ENCODE data around the gene CD226. TPM values are rescaled to one million over a fixed set of nuclear protein-coding genes. Genes with fewer than 3 reads are reported as not detected.
"Not testable (repeated sequence)": the region's sequence is repeated elsewhere in the genome, so short reads cannot be mapped to it uniquely, and the experiment has no call there.

The CD226 gene
- total and polyA plus RNA-seq, 3 experiments from 2014 or later, result 39.2 to 158 (median 150) TPM

DNA sequence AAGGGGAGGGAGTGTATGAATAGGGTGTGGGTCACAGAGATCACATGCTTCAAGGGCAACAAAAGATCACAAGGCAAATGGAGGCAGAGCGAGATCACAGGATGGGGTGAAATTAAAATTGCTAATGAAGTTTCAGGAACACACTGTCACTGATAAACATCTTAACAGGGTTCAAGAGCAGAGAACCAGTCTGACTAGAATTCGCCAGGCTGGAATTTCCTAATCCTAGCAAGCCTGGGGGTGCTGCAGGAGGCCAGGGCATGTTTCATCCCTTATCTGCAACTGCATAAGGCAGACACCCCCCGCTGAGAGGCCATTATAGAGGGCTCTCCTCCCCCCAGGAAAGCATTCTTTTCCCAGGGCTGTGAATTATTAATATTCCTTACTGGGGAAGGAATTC is 68.6 kb downstream of the CD226 start:
- DNase-seq; H3K36me3 ChIP-seq (ENCODE audit: insufficient read depth, low read length); H3K4me3 Mint-ChIP-seq; H3K4me3 ChIP-seq (ENCODE audit: low read length); H3K27me3 ChIP-seq (ENCODE audit: insufficient read depth, low read length, poor library complexity, severe bottlenecking); H3K4me1 ChIP-seq (ENCODE audit: insufficient read depth, low read length); CTCF ChIA-PET; H3K27ac ChIP-seq (ENCODE audit: low read depth, low read length); POLR2A ChIA-PET; H3K27me3 Mint-ChIP-seq; H3K9me3 ChIP-seq (ENCODE audit: low read length); H3K9me3 Mint-ChIP-seq: not testable (repeated sequence)
- H3K4me1 Mint-ChIP-seq, result peaks cover 43 to 87% (median 67%) of the 10 kb centered on the region in 3 donors
- H3K36me3 Mint-ChIP-seq, result peaks cover 13 to 24% (median 14%) of the 10 kb centered on the region in 3 donors
- H3K27ac Mint-ChIP-seq, result peak overlapping the region in 3 of 8 donors; percentile 66 to 80 (median 79)

DNA sequence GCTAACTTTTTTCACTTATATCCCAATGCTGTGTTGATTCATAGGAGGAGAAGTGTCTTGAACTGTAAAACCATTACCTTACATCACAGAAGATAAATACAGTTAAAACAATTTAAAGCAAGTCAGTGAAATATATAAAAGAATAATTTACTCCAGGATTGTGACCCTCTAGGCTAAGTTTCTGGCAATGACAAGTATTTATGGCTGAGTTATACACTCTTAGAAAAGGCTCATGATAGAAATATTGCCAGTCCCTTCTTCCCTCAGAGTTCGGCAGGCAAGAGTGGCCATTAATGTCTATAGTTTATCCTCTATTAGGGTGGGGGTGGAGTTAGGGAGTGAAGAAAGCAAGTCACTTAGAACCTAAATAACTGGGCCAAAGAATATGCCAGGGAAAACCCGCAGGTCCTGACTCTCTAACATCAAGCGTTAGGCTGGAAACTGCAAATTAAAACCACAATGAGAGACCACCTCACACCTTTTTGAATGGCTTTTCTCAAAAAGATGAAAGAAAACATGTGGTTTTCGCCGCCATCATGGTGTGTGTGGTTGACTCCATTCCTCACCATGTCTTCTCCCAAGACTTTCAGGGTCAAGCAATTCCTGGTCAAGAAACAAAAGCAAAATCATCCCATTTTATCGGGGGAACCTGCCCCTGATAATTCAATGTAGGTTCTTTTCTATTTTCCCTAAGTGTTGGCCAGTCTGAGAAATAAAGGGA is 69.3 kb downstream of the CD226 start:
- Histone ChIP-seq H3K4me1 (ENCODE audit: insufficient read depth, low read length) (peaks cover 4% of the 10 kb centered on the region), H3K27me3 (ENCODE audit: insufficient read depth, low read length, poor library complexity, severe bottlenecking) (no peaks in the 10 kb centered on the region), H3K36me3 (ENCODE audit: insufficient read depth, low read length) (no peaks in the 10 kb centered on the region), H3K9me3 (ENCODE audit: low read length) (no peaks in the 10 kb centered on the region), H3K27ac (ENCODE audit: low read depth, low read length) (no peak overlapping the region), H3K4me3 (ENCODE audit: low read length) (no peak overlapping the region)
- H3K4me3 Mint-ChIP-seq, result no peak overlapping the region
- peaks cover 14 to 25% (median 15%) of the 10 kb centered on the region in 3 donors for H3K36me3 Mint-ChIP-seq
- peak overlapping the region in 4 of 8 donors; percentile 26 to 83 (median 80) for H3K27ac Mint-ChIP-seq
- H3K4me1 Mint-ChIP-seq, result peaks cover 39 to 84% (median 63%) of the 10 kb centered on the region in 3 donors
- ChIA-PET POLR2A (no interaction called here), CTCF (no interaction called here)
- no peaks in the 10 kb centered on the region for H3K27me3 Mint-ChIP-seq
- DNase-seq, result no peak
- peaks cover 0 to 2% (median 0%) of the 10 kb centered on the region in 5 donors for H3K9me3 Mint-ChIP-seq

DNA sequence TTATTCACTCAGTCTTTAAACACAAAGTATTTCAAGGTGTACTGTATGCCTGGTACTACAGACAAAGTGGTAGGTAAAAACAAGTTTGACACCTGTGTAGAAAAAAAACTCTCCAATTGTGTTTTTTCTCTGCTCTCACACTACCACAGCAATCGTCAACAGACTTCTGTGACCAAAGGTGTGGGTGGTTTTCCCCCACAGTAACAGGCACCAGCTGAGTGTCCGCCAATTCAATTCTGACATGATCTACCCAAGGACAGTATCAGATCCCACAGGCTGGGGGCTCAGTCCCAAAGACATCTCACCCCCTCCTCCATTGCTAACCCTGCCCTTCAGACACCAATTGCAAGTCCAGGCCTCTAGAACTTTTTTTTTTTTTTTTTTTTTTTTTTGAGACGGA is 71.2 kb downstream of the CD226 start:
- no peaks in the 10 kb centered on the region for H3K9me3 ChIP-seq (ENCODE audit: low read length)
- H3K4me3 Mint-ChIP-seq, result peak overlapping the region in 1 of 7 donors; percentile 44

DNA sequence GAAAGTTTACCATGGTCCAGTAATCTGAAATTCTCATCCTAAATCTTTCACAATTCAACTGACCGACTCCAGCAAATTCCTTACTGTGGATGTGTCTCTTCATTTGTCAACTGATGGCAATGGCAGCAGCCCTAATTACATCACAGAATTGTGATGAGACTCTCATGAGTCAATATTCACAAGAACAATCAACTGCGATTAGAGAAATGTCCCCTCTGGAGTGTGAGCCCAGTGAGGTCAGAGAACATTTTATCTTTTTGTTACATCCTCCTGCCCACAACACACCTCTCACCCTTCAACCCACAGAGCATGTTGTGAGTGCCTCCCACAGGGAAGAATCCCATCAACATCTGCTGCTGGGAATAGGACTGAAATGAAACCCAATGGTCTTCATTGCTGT is 73.6 kb downstream of the CD226 start:
- Mint-ChIP-seq H3K9me3 (peaks cover 0 to 2% (median 0%) of the 10 kb centered on the region in 5 donors), H3K36me3 (peaks cover 11 to 51% (median 23%) of the 10 kb centered on the region in 3 donors), H3K27ac (peak overlapping the region in 4 of 8 donors; percentile 4 to 76 (median 36)), H3K27me3 (no peaks in the 10 kb centered on the region), H3K4me3 (peak overlapping the region in 1 of 7 donors; percentile 28), H3K4me1 (peaks cover 30 to 62% (median 36%) of the 10 kb centered on the region in 3 donors)
- DNase-seq, result no peak
- H3K4me3 ChIP-seq (ENCODE audit: low read length), result no peak overlapping the region
- peaks cover 4% of the 10 kb centered on the region for H3K4me1 ChIP-seq (ENCODE audit: insufficient read depth, low read length)
- CTCF ChIA-PET, result no interaction called here
- no peaks in the 10 kb centered on the region for H3K9me3 ChIP-seq (ENCODE audit: low read length)
- H3K27ac ChIP-seq (ENCODE audit: low read depth, low read length), result no peak overlapping the region
- no peaks in the 10 kb centered on the region for H3K36me3 ChIP-seq (ENCODE audit: insufficient read depth, low read length)
- POLR2A ChIA-PET, result no interaction called here
- H3K27me3 ChIP-seq (ENCODE audit: insufficient read depth, low read length, poor library complexity, severe bottlenecking), result no peaks in the 10 kb centered on the region

More for the DNA sequence above, 71.2 kb downstream of the CD226 start:
- H3K36me3 Mint-ChIP-seq, result peaks cover 15 to 38% (median 22%) of the 10 kb centered on the region in 3 donors
- no peaks in the 10 kb centered on the region for H3K27me3 ChIP-seq (ENCODE audit: insufficient read depth, low read length, poor library complexity, severe bottlenecking)
- H3K4me1 ChIP-seq (ENCODE audit: insufficient read depth, low read length), result peaks cover 4% of the 10 kb centered on the region
- H3K27me3 Mint-ChIP-seq, result no peaks in the 10 kb centered on the region
- peaks cover 33 to 78% (median 51%) of the 10 kb centered on the region in 3 donors for H3K4me1 Mint-ChIP-seq
- DNase-seq, result no peak
- no peak overlapping the region for H3K27ac ChIP-seq (ENCODE audit: low read depth, low read length)
- CTCF ChIA-PET, result no interaction called here
- H3K9me3 Mint-ChIP-seq, result peaks cover 0 to 2% (median 0%) of the 10 kb centered on the region in 5 donors
- no peak overlapping the region for H3K4me3 ChIP-seq (ENCODE audit: low read length)
- peak overlapping the region in 4 of 8 donors; percentile 43 to 75 (median 54) for H3K27ac Mint-ChIP-seq
- POLR2A ChIA-PET, result interaction anchor here (0.7 kb wide), 1 partner anchor 54 kb away, joined by 20 read pairs; no protein-coding TSS in a partner anchor
- H3K36me3 ChIP-seq (ENCODE audit: insufficient read depth, low read length), result no peaks in the 10 kb centered on the region

DNA sequence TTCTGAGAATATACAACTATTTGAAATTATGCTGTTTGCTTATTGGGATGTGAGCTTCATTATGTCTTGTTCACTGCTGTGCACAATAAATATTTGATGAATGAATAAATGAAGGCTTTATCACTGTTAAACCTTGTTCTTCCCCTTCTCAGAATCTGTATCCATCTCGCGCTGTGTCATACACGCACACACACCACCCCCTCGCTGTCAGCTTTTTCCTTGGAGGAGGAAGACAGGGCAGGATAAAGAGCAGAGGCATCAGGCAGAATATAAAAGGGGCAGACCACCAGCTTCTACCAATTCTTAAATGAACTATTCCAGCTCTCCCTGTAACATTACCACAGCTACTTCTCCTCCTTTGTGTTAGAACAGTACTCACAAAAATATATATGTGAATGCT is 75.0 kb downstream of the CD226 start:
- H3K4me1 Mint-ChIP-seq, result peaks cover 24 to 48% (median 25%) of the 10 kb centered on the region in 3 donors
- no peak for DNase-seq
- H3K4me3 Mint-ChIP-seq, result no peak overlapping the region
- ChIA-PET POLR2A (no interaction called here), CTCF (interaction anchor here (1.3 kb wide), 1 partner anchor 45 kb away, joined by 3 read pairs; no protein-coding TSS in a partner anchor)
- Histone ChIP-seq H3K4me3 (ENCODE audit: low read length) (no peak overlapping the region), H3K9me3 (ENCODE audit: low read length) (no peaks in the 10 kb centered on the region), H3K36me3 (ENCODE audit: insufficient read depth, low read length) (no peaks in the 10 kb centered on the region), H3K27ac (ENCODE audit: low read depth, low read length) (no peak overlapping the region), H3K4me1 (ENCODE audit: insufficient read depth, low read length) (peaks cover 4% of the 10 kb centered on the region), H3K27me3 (ENCODE audit: insufficient read depth, low read length, poor library complexity, severe bottlenecking) (no peaks in the 10 kb centered on the region)
- H3K27ac Mint-ChIP-seq, result peak overlapping the region in 4 of 8 donors; percentile 2 to 84 (median 51)
- no peaks in the 10 kb centered on the region for H3K27me3 Mint-ChIP-seq
- H3K9me3 Mint-ChIP-seq, result no peaks in the 10 kb centered on the region
- peaks cover 8 to 52% (median 19%) of the 10 kb centered on the region in 3 donors for H3K36me3 Mint-ChIP-seq

DNA sequence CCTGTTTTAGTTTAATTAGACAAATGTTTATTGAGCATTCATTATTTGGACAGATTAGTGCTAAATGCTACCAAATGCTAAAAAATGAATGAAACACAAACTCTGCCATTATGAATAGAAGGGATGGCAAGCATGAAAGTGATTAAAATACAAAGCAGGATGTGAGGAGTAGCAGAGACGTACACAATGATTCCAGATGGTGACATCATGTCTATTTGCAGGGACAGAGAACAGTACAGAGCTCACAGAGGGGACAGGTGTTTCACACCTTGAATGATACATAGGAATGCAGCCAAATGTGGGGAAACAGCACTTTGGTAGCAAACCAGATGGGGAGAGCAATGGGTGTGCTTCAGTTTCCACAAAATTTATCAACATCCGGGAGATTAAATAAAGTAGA is 76.3 kb downstream of the CD226 start:
- peak overlapping the region in 2 of 8 donors; percentile 13 to 91 for H3K27ac Mint-ChIP-seq

GRCh38 chr18:69870736-69871135 is 76.9 kb downstream of the CD226 start:
- DNase-seq, result no peak
- Histone ChIP-seq H3K4me1 (ENCODE audit: insufficient read depth, low read length) (peaks cover 4% of the 10 kb centered on the region), H3K9me3 (ENCODE audit: low read length) (no peaks in the 10 kb centered on the region), H3K27ac (ENCODE audit: low read depth, low read length) (no peak overlapping the region), H3K27me3 (ENCODE audit: insufficient read depth, low read length, poor library complexity, severe bottlenecking) (no peaks in the 10 kb centered on the region), H3K36me3 (ENCODE audit: insufficient read depth, low read length) (no peaks in the 10 kb centered on the region), H3K4me3 (ENCODE audit: low read length) (no peak overlapping the region)
- peaks cover 17 to 34% (median 18%) of the 10 kb centered on the region in 3 donors for H3K4me1 Mint-ChIP-seq
- peak overlapping the region in 2 of 8 donors; percentile 30 to 42 for H3K27ac Mint-ChIP-seq
- H3K27me3 Mint-ChIP-seq, result no peaks in the 10 kb centered on the region
- H3K4me3 Mint-ChIP-seq, result no peak overlapping the region
- POLR2A ChIA-PET, result no interaction called here
- no peaks in the 10 kb centered on the region for H3K9me3 Mint-ChIP-seq
- H3K36me3 Mint-ChIP-seq, result peaks cover 8 to 60% (median 25%) of the 10 kb centered on the region in 3 donors
- CTCF ChIA-PET, result no interaction called here

More for the DNA sequence above, 76.3 kb downstream of the CD226 start:
- Mint-ChIP-seq H3K9me3 (no peaks in the 10 kb centered on the region), H3K27me3 (no peaks in the 10 kb centered on the region), H3K4me3 (no peak overlapping the region), H3K4me1 (peaks cover 21 to 40% (median 22%) of the 10 kb centered on the region in 3 donors), H3K36me3 (peaks cover 8 to 55% (median 25%) of the 10 kb centered on the region in 3 donors)
- Histone ChIP-seq H3K4me3 (ENCODE audit: low read length) (no peak overlapping the region), H3K36me3 (ENCODE audit: insufficient read depth, low read length) (no peaks in the 10 kb centered on the region), H3K9me3 (ENCODE audit: low read length) (no peaks in the 10 kb centered on the region), H3K27ac (ENCODE audit: low read depth, low read length) (no peak overlapping the region), H3K4me1 (ENCODE audit: insufficient read depth, low read length) (peaks cover 4% of the 10 kb centered on the region), H3K27me3 (ENCODE audit: insufficient read depth, low read length, poor library complexity, severe bottlenecking) (no peaks in the 10 kb centered on the region)
- ChIA-PET POLR2A (no interaction called here), CTCF (no interaction called here)
- DNase-seq, result no peak

GRCh38 chr18:69866212-69866611 is 81.5 kb downstream of the CD226 start:
- ChIA-PET CTCF (no interaction called here), POLR2A (no interaction called here)
- Histone ChIP-seq H3K27ac (ENCODE audit: low read depth, low read length) (no peak overlapping the region), H3K9me3 (ENCODE audit: low read length) (no peaks in the 10 kb centered on the region), H3K27me3 (ENCODE audit: insufficient read depth, low read length, poor library complexity, severe bottlenecking) (no peaks in the 10 kb centered on the region), H3K4me1 (ENCODE audit: insufficient read depth, low read length) (no peaks in the 10 kb centered on the region), H3K36me3 (ENCODE audit: insufficient read depth, low read length) (peaks cover 9% of the 10 kb centered on the region), H3K4me3 (ENCODE audit: low read length) (no peak overlapping the region)
- DNase-seq, result no peak
- Mint-ChIP-seq H3K36me3 (peaks cover 7 to 65% (median 30%) of the 10 kb centered on the region in 3 donors), H3K9me3 (no peaks in the 10 kb centered on the region), H3K4me1 (peaks cover 0 to 4% (median under 1%) of the 10 kb centered on the region in 3 donors), H3K27ac (peak overlapping the region in 2 of 8 donors; percentile 59 to 60), H3K27me3 (no peaks in the 10 kb centered on the region), H3K4me3 (no peak overlapping the region)

Data from CD8-positive, alpha-beta memory T cell (primary cell).